GM04504 (cell line): ENCODE results near the gene A1CF.
"Not testable (repeated sequence)": the region's sequence is repeated elsewhere in the genome, so short reads cannot be mapped to it uniquely, and the experiment has no call there.

Experiments
- DNase-seq: peaks from one replicate; pipeline ENCODE4 v3.0.0-alpha.2; 2012; ENCODE audit warnings: low read depth

A1CF gene, protein sequence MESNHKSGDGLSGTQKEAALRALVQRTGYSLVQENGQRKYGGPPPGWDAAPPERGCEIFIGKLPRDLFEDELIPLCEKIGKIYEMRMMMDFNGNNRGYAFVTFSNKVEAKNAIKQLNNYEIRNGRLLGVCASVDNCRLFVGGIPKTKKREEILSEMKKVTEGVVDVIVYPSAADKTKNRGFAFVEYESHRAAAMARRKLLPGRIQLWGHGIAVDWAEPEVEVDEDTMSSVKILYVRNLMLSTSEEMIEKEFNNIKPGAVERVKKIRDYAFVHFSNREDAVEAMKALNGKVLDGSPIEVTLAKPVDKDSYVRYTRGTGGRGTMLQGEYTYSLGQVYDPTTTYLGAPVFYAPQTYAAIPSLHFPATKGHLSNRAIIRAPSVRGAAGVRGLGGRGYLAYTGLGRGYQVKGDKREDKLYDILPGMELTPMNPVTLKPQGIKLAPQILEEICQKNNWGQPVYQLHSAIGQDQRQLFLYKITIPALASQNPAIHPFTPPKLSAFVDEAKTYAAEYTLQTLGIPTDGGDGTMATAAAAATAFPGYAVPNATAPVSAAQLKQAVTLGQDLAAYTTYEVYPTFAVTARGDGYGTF

GRCh38 chr10:50885097-50885859 is at the start of gene A1CF:
A1CF (minus strand) TSS chr10:50885627; CDS start chr10:50859940, 25,687 bp downstream.
- DNase-seq: no peak

- no peak for DNase-seq
These were observed 46.6 kb upstream of the A1CF start for GRCh38 chr10:50931948-50932431.

- no peak for DNase-seq
These were observed 44.2 kb upstream of the A1CF start for GRCh38 chr10:50929670-50930069.

- DNase-seq: no peak
These were observed 42.7 kb upstream of the A1CF start for GRCh38 chr10:50928190-50928552.

GRCh38 chr10:50927522-50928189 is 42.2 kb upstream of the A1CF start:
- DNase-seq: no peak

- not testable (repeated sequence) for DNase-seq
These were observed 38.0 kb upstream of the A1CF start for GRCh38 chr10:50923471-50923870.

GRCh38 chr10:50919010-50919409 is 33.6 kb upstream of the A1CF start:
- no peak for DNase-seq

DNA sequence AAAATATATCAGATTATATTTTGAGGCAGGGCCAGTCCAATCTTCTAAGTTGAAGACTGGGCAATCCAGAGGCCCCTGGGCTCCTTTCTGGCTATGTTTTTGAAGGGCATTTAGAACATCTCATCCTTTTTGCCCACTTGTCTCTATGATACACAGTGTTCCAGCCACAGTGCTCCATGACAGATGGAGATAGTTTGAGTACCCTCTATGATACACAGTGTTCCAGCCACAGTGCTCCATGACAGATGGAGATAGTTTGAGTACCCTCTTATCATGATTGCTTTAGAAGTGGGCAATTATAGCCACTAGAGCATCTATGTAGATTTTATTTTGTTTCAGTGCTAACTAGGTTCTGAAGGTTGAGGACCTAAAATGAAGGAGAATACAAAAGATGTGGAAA is 33.1 kb upstream of the A1CF start:
- DNase-seq: no peak

DNA sequence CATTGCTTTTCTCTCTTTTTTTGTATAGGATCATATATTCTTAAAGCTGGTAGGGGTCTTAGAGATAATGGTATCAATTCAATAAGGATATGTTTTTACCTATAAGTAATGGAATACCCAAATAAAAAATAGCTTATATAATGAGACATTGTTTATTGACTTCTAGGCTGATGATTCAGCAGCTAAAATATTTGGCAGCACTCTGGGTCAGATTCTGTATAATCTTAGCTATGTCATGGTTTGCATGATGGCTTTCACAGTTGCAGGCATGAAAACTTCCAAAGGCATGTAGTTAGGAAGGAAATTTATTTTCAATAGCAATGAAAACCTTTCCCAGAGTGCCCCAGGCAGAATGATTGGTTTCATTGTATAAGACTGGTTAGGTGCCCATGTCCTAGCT is 32.1 kb upstream of the A1CF start:
- DNase-seq: peak; percentile 42

DNA sequence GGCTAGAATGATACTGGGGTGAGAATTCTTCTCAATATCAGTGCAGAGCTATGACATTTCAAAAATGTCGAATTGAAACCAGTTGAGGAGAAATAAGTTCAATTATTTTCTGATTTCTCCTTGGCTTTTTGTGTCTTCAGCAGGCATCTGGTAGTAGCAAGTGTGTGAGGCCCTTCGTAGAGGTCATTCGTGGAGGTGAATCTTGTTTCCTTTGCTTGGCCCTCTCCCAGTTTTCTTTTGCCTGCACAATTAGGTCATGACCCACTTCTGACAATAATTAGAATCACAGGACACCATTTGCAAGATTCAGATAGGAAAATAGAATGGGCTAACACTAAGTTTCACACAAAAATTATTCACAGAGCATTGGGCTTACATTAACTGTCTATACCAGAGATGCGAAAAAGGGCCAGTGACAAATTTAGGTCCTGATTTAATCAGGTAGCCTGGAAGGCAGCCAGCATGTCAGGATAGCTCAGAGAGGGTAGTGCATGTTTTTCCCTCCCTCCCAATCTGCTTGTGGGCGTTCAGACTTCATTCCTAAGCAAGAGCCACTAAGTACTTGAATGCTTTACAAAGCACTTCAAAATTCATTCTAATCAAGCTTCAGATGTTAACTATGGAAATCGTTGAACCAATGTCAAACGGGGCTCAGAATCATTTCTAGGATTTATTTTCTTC is 24.0 kb upstream of the A1CF start:
- no peak for DNase-seq

GRCh38 chr10:50908366-50908765 is 22.9 kb upstream of the A1CF start:
- DNase-seq: no peak

DNA sequence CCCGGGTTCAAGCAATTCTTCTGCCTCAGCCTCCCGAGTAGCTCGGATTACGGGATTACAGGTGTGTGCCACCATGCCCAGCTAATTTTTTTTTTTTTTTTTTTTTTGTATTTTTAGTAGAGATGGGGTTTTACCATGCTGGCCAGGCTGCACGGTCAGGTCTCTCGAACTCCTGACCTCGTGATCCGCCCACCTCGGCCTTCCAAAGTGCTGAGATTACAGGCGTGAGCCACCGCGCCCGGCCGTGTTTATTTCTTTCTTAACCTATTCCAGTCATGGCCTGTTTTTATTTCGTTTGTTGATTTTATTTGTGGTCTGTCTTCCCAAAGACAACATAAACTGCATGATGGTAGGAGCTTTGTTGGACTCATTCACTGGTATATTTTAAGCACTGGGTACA is 20.4 kb upstream of the A1CF start:
- not testable (repeated sequence) for DNase-seq

DNA sequence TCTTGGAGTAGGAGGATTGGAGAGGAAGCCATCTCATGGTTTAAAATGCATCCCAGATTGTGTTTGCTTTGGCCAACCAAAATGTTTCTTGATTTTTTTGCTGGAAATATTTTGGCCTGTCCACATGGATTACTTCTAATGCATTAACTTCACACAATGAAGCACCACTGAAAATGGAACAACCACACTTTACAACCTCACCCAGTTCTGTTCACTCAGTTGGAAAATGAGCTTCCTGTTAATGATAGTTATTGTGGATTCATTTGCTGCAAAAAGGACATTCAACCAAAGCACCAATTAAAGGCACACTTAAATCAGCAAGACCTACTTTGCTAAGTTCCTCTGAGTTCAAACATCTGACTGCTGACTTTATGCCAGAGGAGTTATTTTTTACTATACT is 11.3 kb upstream of the A1CF start:
- DNase-seq: no peak

DNA sequence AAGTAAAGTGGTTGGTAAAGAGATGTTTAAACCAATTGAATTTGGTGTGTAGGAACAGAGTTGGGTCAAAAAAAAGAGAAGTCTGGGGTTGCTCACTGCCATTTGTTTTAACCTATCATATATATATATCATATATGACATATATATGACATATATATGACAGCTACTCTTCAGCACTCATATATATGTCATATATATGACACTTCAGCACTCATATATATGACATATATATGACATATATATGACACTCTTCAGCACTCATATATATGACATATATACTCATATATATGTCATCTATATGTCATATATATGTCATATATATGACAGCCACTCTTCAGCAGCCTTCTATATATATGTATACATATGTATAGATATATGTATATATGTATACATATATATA is 8.9 kb upstream of the A1CF start:
- DNase-seq: no peak

- DNase-seq: no peak
These were observed 7.0 kb upstream of the A1CF start for GRCh38 chr10:50892467-50892866.

DNA sequence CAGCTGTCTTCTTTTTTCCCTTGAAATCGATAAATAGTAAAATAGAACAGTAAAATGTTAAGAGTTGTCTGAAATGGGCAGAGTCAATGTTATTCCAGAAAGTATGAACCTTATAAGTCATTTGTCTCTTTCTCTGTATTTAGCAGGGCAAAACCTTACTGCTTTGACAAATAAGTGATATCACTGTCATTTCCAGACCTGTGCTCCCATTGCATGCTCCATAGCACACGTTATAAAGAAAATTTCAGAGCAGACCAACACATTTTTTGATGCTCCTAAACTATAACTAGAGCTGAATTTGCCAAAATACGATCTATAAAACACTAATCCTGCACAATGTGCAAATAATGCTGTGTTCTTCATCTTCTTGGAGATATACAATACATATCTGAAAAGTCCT is 1.1 kb downstream of the A1CF start:
- no peak for DNase-seq

- no peak for DNase-seq
These were observed 1.8 kb downstream of the A1CF start for GRCh38 chr10:50883629-50884028.

GRCh38 chr10:50882540-50882983 is 2.9 kb downstream of the A1CF start:
- no peak for DNase-seq

GRCh38 chr10:50881046-50881445 is 4.4 kb downstream of the A1CF start:
- DNase-seq: not testable (repeated sequence)

DNA sequence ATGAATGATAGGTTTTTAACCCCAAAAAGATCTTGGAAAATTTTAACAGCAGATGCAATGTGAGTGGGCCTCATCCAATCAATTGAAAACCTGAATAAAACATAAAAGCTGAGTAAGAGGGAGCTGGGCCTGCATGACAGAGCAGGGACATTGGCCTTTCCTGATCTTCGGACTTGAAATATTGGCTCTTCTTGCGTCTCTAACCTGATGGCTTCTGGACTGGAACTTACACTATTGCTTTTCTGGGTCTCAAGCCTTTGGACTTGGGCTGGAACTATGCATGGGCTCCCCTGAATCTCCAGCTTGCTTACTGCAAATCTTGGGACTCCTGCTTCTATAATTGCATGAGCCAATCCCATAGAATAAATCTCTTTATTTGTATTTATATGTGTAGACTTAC is 9.0 kb downstream of the A1CF start:
- DNase-seq: no peak

DNA sequence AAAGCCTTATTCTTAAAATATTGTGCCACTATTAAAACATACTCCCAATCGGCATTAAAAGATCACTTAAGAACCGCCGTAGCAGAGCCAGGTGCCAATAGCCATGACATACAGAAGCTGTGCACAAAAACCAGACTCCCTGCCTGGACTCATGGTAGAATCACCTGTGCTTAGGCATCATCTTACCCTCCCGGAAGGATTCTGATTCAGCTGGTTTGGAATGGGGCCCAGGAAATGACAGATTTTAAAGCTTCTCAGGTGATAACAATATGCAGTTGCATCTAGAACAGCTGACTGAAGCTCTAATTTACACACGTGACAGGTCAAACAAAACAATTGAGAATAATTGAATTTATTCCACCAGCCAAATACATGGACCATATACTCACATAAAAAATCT is 10.7 kb downstream of the A1CF start:
- DNase-seq: no peak

DNA sequence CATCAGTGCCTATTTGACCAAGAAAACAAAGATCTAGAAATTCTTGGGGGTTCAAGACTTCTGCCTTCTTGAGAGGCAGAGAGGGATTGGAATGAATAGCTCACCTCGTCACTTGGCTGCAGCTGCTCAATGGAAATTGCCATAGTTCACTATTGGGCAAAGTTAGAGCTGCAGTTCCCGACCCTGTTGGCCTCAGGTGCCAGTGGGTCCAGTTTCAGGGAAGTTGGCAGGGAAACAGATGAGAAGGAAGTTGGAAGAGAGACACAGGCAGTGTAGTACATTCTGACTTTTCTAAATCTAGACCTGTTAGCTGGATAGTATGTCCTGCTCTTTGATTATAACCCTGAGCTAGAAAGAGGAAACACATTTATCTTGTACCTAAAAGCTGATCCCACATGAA is 19.1 kb downstream of the A1CF start:
- DNase-seq: no peak
